Measurements from ENCODE around the gene MYO1A. TPM values are rescaled to one million over a fixed set of nuclear protein-coding genes. Genes with fewer than 3 reads are reported as not detected.

The MYO1A gene
- total and polyA plus RNA-seq, 7 donors = 0.04 to 1.3 (median 0.19) TPM; not detected in 1

DNA sequence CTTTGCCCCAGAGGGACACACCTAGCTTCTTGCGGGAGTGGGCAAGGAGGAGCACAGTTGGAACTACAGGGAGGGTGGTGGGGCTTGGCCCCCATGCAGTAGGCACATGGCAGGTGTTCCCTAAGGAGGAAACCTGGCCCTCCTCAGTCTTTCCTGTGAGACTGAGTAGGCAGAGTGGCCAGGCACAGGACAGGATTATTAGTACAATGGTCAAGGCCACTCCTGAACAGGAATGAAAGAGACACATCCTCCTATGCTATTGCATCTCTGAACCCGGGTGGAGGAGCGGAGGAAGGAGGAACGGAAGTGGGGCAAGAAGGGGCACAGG, 846 bp downstream of the MYO1A start:
- DNase-seq (no peak), ATAC-seq (no peak)
- TF ChIP-seq, protein P1, sequence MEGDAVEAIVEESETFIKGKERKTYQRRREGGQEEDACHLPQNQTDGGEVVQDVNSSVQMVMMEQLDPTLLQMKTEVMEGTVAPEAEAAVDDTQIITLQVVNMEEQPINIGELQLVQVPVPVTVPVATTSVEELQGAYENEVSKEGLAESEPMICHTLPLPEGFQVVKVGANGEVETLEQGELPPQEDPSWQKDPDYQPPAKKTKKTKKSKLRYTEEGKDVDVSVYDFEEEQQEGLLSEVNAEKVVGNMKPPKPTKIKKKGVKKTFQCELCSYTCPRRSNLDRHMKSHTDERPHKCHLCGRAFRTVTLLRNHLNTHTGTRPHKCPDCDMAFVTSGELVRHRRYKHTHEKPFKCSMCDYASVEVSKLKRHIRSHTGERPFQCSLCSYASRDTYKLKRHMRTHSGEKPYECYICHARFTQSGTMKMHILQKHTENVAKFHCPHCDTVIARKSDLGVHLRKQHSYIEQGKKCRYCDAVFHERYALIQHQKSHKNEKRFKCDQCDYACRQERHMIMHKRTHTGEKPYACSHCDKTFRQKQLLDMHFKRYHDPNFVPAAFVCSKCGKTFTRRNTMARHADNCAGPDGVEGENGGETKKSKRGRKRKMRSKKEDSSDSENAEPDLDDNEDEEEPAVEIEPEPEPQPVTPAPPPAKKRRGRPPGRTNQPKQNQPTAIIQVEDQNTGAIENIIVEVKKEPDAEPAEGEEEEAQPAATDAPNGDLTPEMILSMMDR (IDR thresholded peaks at IDR 0.05) = no peak
- Histone ChIP-seq H3K36me3 (ENCODE audit: insufficient read depth in 1 of 2, low read depth in 1 of 2) (no peaks in the 10 kb centered on the region), H3K27ac (no peak overlapping the region), H3K4me1 (no peaks in the 10 kb centered on the region), H3K9me3 (no peaks in the 10 kb centered on the region), H3K4me3 (no peak overlapping the region), H3K27me3 (ENCODE audit: insufficient read depth in 3 of 3, low read length in 2 of 3) (no peaks in the 10 kb centered on the region)
- intact Hi-C loops (cut with DNase I) = no loop called here
- WGBS, 3 donors = 80 to 89% (median 85%) methylated on average over 4 of the region's 4 CpGs

DNA sequence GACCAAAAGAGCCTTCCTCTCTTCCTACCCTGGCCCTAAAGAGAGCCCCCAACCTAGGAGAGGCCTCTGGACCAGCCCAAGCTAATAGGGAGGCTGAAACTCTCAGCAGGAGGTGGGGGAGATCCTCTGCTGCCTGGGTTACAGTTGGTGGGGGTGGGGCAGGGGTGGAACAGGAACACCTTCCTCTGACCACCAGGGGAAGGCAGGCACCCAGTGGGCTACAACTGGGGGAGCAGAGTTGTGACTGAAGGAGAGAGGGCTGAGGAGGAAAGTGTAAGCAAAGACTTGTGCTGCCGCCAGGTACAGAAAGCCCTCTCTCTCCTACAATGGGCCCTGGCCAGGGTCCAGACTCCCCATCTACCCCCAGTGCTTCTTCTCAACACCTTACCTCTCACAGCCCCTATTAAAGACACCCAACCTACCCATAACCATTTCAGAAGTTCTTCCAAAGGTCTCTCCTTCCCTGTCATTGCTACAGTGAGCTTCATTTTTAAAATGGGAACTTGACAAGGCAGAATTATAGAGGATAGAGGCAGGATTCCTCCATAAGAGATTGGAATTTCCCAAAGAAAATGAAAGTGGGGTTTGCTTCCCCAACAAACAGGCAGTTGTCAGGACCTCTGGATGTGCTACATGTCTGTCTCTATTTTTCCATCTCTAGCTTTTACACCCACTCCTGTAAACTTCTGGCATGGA, 1.4 kb downstream of the MYO1A start:
- 91 to 100% (median 92%) methylated on average over 1 of the region's 1 CpG for WGBS, 3 donors
- no peak overlapping the region for H3K4me3 ChIP-seq
- no peak for DNase-seq
- H3K27ac ChIP-seq = no peak overlapping the region
- TF ChIP-seq, protein P1 (IDR thresholded peaks at IDR 0.05) = no peak
- intact Hi-C loops (cut with DNase I) = no loop called here
- no peak for ATAC-seq
- no peaks in the 10 kb centered on the region for H3K9me3 ChIP-seq
- H3K36me3 ChIP-seq (ENCODE audit: insufficient read depth in 1 of 2, low read depth in 1 of 2) = no peaks in the 10 kb centered on the region
- no peaks in the 10 kb centered on the region for H3K4me1 ChIP-seq
- no peaks in the 10 kb centered on the region for H3K27me3 ChIP-seq (ENCODE audit: insufficient read depth in 3 of 3, low read length in 2 of 3)

DNA sequence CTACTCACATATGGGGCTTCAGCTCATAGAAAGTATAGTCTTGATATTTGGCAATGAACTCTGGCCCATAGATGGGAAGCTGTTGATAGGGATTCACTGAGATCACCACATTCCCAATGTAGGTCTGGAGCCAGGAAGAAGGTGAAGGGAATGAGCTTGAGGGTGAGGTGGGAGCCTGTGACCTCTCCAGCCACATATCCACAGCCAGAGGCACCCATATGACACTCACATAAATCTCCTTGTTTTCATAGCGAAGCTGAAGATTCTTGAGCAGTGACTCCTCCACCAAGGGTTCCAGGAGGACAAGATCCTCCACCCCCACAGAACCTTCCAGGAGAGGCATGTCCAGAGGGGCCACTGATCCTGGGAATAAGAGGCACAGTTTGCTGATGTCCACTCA, 1.9 kb downstream of the MYO1A start:
- Histone ChIP-seq H3K27ac (no peak overlapping the region), H3K4me1 (no peaks in the 10 kb centered on the region), H3K27me3 (ENCODE audit: insufficient read depth in 3 of 3, low read length in 2 of 3) (no peaks in the 10 kb centered on the region), H3K4me3 (no peak overlapping the region), H3K36me3 (ENCODE audit: insufficient read depth in 1 of 2, low read depth in 1 of 2) (no peaks in the 10 kb centered on the region), H3K9me3 (no peaks in the 10 kb centered on the region)
- WGBS, 3 donors = 73 to 94% (median 89%) methylated on average over 1 of the region's 1 CpG
- DNase-seq = no peak
- ATAC-seq = no peak
- TF ChIP-seq, protein P1 (IDR thresholded peaks at IDR 0.05) = no peak
- intact Hi-C loops (cut with DNase I) = no loop called here

DNA sequence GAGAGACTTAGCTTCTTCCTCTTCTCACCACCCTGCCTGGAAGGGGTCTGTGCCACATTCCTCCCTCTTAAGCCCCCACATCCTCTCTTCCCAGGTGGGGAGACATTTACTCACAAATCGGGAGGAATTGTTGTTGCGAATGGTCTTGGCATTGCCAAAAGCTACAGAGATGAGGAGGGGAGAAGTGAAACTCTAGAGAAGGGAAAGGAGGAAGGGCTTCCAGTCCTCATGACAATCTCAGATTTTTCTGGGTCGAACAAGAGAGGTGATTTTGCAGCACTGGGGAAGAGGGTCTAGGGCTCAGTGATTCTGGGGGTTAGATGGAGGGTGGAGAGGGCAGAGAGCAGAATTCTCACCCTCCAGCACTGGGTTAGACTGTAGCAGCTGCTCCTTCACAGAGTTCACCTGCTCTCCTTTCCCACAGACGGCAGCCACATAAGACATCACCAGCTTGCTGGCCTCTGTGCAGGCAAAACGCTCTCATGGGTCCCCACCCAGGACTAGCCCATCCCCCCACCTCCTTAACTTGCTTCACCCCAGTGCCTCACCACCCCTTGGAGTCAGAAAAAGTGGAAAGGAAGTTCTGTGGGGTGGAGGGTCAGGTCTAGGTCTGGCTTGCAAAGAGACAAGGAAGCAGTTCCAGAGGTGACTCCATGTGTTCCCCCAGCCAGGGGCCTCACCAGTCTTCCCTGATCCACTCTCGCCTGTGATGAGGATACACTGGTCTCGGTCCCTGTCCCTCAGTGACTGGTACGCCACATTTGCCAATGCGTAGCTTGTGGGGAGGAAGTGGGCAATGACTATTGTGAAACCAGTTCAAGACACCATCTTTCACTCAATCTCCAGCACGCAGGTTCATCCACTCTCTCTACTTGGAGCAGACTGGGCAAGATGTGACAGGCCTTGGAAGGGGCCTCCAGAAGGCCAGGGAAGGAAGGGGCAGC, 2.7 kb downstream of the MYO1A start:
- Histone ChIP-seq H3K4me3 (no peak overlapping the region), H3K9me3 (no peaks in the 10 kb centered on the region), H3K27me3 (ENCODE audit: insufficient read depth in 3 of 3, low read length in 2 of 3) (no peaks in the 10 kb centered on the region), H3K27ac (no peak overlapping the region), H3K36me3 (ENCODE audit: insufficient read depth in 1 of 2, low read depth in 1 of 2) (no peaks in the 10 kb centered on the region), H3K4me1 (no peaks in the 10 kb centered on the region)
- DNase-seq = no peak
- 56 to 68% (median 61%) methylated on average over 10 of the region's 10 CpGs for WGBS, 3 donors
- ATAC-seq = no peak
- TF ChIP-seq, protein P1 (IDR thresholded peaks at IDR 0.05) = no peak
- intact Hi-C loops (cut with DNase I) = no loop called here
